SK-N-SH (cell line): ENCODE results near the gene ANKS1B. TPM values are rescaled to one million over a fixed set of nuclear protein-coding genes. Genes with fewer than 3 reads are reported as not detected.

Experiments
- CTCF ChIA-PET: fragments of 300-600, 350-600 bp; formaldehyde crosslinking; extraction: SDS; loops from one replicate; lab custom pipeline; 2021; lab: Yijun Ruan, JAX
- POLR2A ChIA-PET: fragments of 350-600 bp; sonication (Branson Sonifier 250); formaldehyde crosslinking; extraction: SDS; loops from one replicate; lab custom pipeline; 2020; ENCODE audit warnings: antibody characterized with exemption, inconsistent platforms; lab: Yijun Ruan, JAX
- DNase-seq: peaks from one replicate; pipeline ENCODE4 v3.0.0; 2012
- H2AFZ ChIP-seq: fragments of 200-600 bp; sonication (generic); 2 replicates; pipeline ENCODE4 v1.8.1; 2016; ENCODE audit warnings: antibody characterized with exemption, mild to moderate bottlenecking, low read depth
- H3F3A ChIP-seq: fragments of 200-600 bp; sonication (generic); replicated peaks from 2 replicates; pipeline ENCODE3; 2016; ENCODE audit warnings: antibody characterized with exemption, mild to moderate bottlenecking; ENCODE audit not compliant: insufficient read depth
- H3K27ac ChIP-seq, 2 experiments: fragments of 200-500 bp in 1 of 2; fragments of 200-600 bp in 1 of 2; sonication (Bioruptor generic) in 1 of 2; sonication (generic), shearing (Covaris generic) in 1 of 2; 2 replicates each; pipeline versions ENCODE4 v1.5.1 to v1.6.1; 2014 to 2016; ENCODE audit warnings: low read depth in 2 of 2, inconsistent platforms in 1 of 2, low read length in 1 of 2, mild to moderate bottlenecking in 1 of 2, mixed read lengths in 1 of 2
- H3K27me3 ChIP-seq: fragments of 200-600 bp; sonication (generic), shearing (Covaris generic); 2 replicates; pipeline ENCODE4 v1.6.1; 2016; ENCODE audit warnings: mixed run types; ENCODE audit not compliant: insufficient read depth
- H3K36me3 ChIP-seq, 2 experiments: fragments of 200-500 bp in 1 of 2; fragments of 200-600 bp in 1 of 2; sonication (Bioruptor generic) in 1 of 2; sonication (generic) in 1 of 2; replicated peaks in 1 of 2; 2 replicates each; pipeline versions ENCODE3 to v1.5.1; 2014 to 2016; ENCODE audit warnings: low read length in 1 of 2, mild to moderate bottlenecking in 1 of 2; ENCODE audit not compliant: insufficient read depth in 2 of 2, control insufficient read depth in 1 of 2
- H3K4me1 ChIP-seq, 2 experiments: fragments of 200-500 bp in 1 of 2; fragments of 200-600 bp in 1 of 2; sonication (Bioruptor generic) in 1 of 2; sonication (generic), shearing (Covaris generic) in 1 of 2; 2 replicates each; pipeline versions ENCODE4 v1.5.1 to v1.6.1; 2014 to 2016; ENCODE audit warnings: low read depth in 1 of 2, low read length in 1 of 2, mixed run types in 1 of 2; ENCODE audit not compliant: insufficient read depth in 2 of 2, control insufficient read depth in 1 of 2
- H3K4me2 ChIP-seq: fragments of 200-600 bp; sonication (generic), shearing (Covaris generic); 2 replicates; pipeline ENCODE4 v1.6.1; 2017; ENCODE audit warnings: mixed run types
- H3K4me3 ChIP-seq, 2 experiments: fragments of 200-500 bp in 1 of 2; fragments of 200-600 bp in 1 of 2; sonication (Bioruptor generic) in 1 of 2; sonication (generic), shearing (Covaris generic) in 1 of 2; 2 replicates each; pipeline versions ENCODE4 v1.5.1 to v1.8.1; 2014 to 2016; ENCODE audit warnings: low read depth in 2 of 2, inconsistent platforms in 1 of 2, low read length in 1 of 2, mild to moderate bottlenecking in 1 of 2, mixed read lengths in 1 of 2, moderate library complexity in 1 of 2
- H3K79me2 ChIP-seq: fragments of 200-600 bp; sonication (generic); 2 replicates; pipeline ENCODE4 v1.8.1; 2017; ENCODE audit warnings: mild to moderate bottlenecking; ENCODE audit not compliant: insufficient read depth
- H3K9ac ChIP-seq: fragments of 200-600 bp; sonication (generic); 2 replicates; pipeline ENCODE4 v1.6.1; 2017; ENCODE audit warnings: mixed run types
- H3K9me2 ChIP-seq: fragments of 200-600 bp; sonication (generic); 2 replicates; pipeline ENCODE4 v1.6.1; 2017; ENCODE audit warnings: mixed run types
- H3K9me3 ChIP-seq: fragments of 200-600 bp; sonication (generic); 2 replicates; pipeline ENCODE4 v1.6.1; 2017; ENCODE audit warnings: mixed run types, mild to moderate bottlenecking, moderate library complexity
- H4K20me1 ChIP-seq: fragments of 200-600 bp; sonication (generic); 2 replicates; pipeline ENCODE4 v1.6.1; 2017; ENCODE audit warnings: mild to moderate bottlenecking, mixed run types; ENCODE audit not compliant: insufficient read depth
- FOXM1 ChIP-seq: IDR thresholded peaks from 2 replicates; pipeline ENCODE4 v1.4.0; 2012; ENCODE audit warnings: low read depth, mild to moderate bottlenecking
- GABPA ChIP-seq: IDR thresholded peaks from 2 replicates; pipeline ENCODE4 v1.4.0; 2012; ENCODE audit warnings: low read depth, mild to moderate bottlenecking
- GATA2 ChIP-seq: sonication (generic); formaldehyde crosslinking; IDR thresholded peaks from 2 replicates; pipeline ENCODE4 v1.5.0; 2020; ENCODE audit warnings: mild to moderate bottlenecking, missing genetic modification reagents
- MXI1 ChIP-seq: IDR thresholded peaks from 2 replicates; pipeline ENCODE4 v1.6.1; 2012; ENCODE audit warnings: mild to moderate bottlenecking, low read depth, low read length, improper control_type of control experiment
- NFIC ChIP-seq: IDR thresholded peaks from 2 replicates; pipeline ENCODE4 v1.4.0; 2012; ENCODE audit warnings: borderline replicate concordance
- NRF1 ChIP-seq: IDR thresholded peaks from 2 replicates; pipeline ENCODE4 v1.6.1; 2012; ENCODE audit warnings: low read depth, mild to moderate bottlenecking, low read length
- PBX3 ChIP-seq: IDR thresholded peaks from 2 replicates; pipeline ENCODE4; 2012
- RAD21 ChIP-seq: IDR thresholded peaks from 2 replicates; pipeline ENCODE4 v1.6.1; 2012; ENCODE audit warnings: mild to moderate bottlenecking, low read length
- RCOR1 ChIP-seq: fragments of 150-350 bp; IDR thresholded peaks from 2 replicates; pipeline ENCODE4 v1.6.1; 2017; ENCODE audit warnings: antibody characterized with exemption, low read length
- REST ChIP-seq: IDR thresholded peaks from 2 replicates; pipeline ENCODE4 v1.6.1; 2012; ENCODE audit warnings: mild to moderate bottlenecking, low read depth, low read length, moderate library complexity
- RFX5 ChIP-seq: IDR thresholded peaks from 2 replicates; pipeline ENCODE4 v1.6.1; 2012; ENCODE audit warnings: mild to moderate bottlenecking, improper control_type of control experiment, low read length
- SIN3A ChIP-seq: IDR thresholded peaks from 2 replicates; pipeline ENCODE4 v1.6.1; 2012; ENCODE audit warnings: low read depth, mild to moderate bottlenecking, low read length, moderate library complexity, borderline replicate concordance
- SMC3 ChIP-seq: IDR thresholded peaks from 2 replicates; pipeline ENCODE4 v1.6.1; 2012; ENCODE audit warnings: low read depth, low read length, improper control_type of control experiment
- TCF12 ChIP-seq: IDR thresholded peaks from 2 replicates; pipeline ENCODE4 v1.4.0; 2012
- TEAD4 ChIP-seq: IDR thresholded peaks from 2 replicates; pipeline ENCODE4 v1.4.0; 2012; ENCODE audit warnings: mild to moderate bottlenecking, borderline replicate concordance; ENCODE audit not compliant: insufficient read depth
- USF1 ChIP-seq: IDR thresholded peaks from 2 replicates; pipeline ENCODE4 v1.4.0; 2012; ENCODE audit warnings: low read depth, borderline replicate concordance
- ZBTB33 ChIP-seq: IDR thresholded peaks from 2 replicates; pipeline ENCODE4 v1.4.0; 2012; ENCODE audit warnings: low read depth, borderline replicate concordance
- WGBS: methylation state at CpG from one replicate; pipeline ENCODE4 v1.1.6; 2017; ENCODE audit warnings: low lambda C conversion rate; 5-methylcytosine and 5-hydroxymethylcytosine counted together
- polyA plus RNA-seq, 3 experiments: library from polyadenylated mRNA; depleted of rRNA; stranded (reverse); fragments of >200 nt; gene quantifications; 2 replicates each; pipeline ENCODE4 v1.2.3, GENCODE V29; 2012

Gene ANKS1B
- polyA plus RNA-seq, 1 of the 3 experiments (the other 2 are of a cell fraction), result 1.8 TPM

GRCh38 chr12:99332936-99333591 lies 651.7 kb downstream of the ANKS1B start:
- Histone ChIP-seq H3F3A (no peaks in the 10 kb centered on the region), H3K36me3 (no peaks in the 10 kb centered on the region), H3K9me2 (no peaks in the 10 kb centered on the region), H4K20me1 (no peaks in the 10 kb centered on the region), H3K27ac (no peak overlapping the region), H2AFZ (no peak overlapping the region), H3K4me3 (no peak overlapping the region), H3K4me2 (no peak overlapping the region), H3K79me2 (no peaks in the 10 kb centered on the region), H3K4me1 (no peaks in the 10 kb centered on the region), H3K9me3 (no peaks in the 10 kb centered on the region), H3K9ac (no peak overlapping the region), H3K27me3 (no peaks in the 10 kb centered on the region)
- TF ChIP-seq SMC3 (no peak), RCOR1 (no peak), RFX5 (no peak), PBX3 (no peak), NFIC (no peak), TCF12 (no peak), TEAD4 (no peak), FOXM1 (no peak), NRF1 (no peak), GABPA (no peak), RAD21 (no peak), ZBTB33 (no peak), REST (no peak), GATA2 (CRISPR knock-in tag) (no peak), SIN3A (no peak), MXI1 (no peak), USF1 (no peak)
- no peak for DNase-seq
- CTCF ChIA-PET, result no interaction called here
- 2% methylated on average over 2 of the region's 2 CpGs for WGBS
- POLR2A ChIA-PET, result no interaction called here
